Activated CD8-positive, alpha-beta T cell treated with anti-CD3 and anti-CD28 coated beads, Interleukin-2, amount 10 ng/mL, durations not matched to agents 7 days and 5 days (primary cell): ENCODE measurements around the gene FHIT. TPM values are rescaled to one million over a fixed set of nuclear protein-coding genes. Genes with fewer than 3 reads are reported as not detected.

Experiments used
- ATAC-seq: fragments of 150-1000 bp; cut with Tn5 transposase; one replicate; pipeline ENCODE4 v1.10.0; 2021; ENCODE audit warnings: moderate library complexity
- CTCF ChIA-PET: fragments of 350-600 bp; sonication (Branson Sonifier 250); formaldehyde crosslinking; loops from one replicate; lab custom pipeline; 2021; ENCODE audit warnings: antibody characterized with exemption; lab: Charles Lee
- POLR2A ChIA-PET: fragments of 350-600 bp; sonication (Branson Sonifier 250); formaldehyde crosslinking; loops from one replicate; lab custom pipeline; 2021; ENCODE audit warnings: antibody characterized with exemption; lab: Charles Lee
- DNase-seq: peaks from one replicate; pipeline ENCODE4 v3.0.0-alpha.2; 2020
- H3K27ac Mint-ChIP-seq: one replicate; pipeline ENCODE4 v1.8.0; 2021; ENCODE audit warnings: mild to moderate bottlenecking, mixed read lengths
- H3K27me3 Mint-ChIP-seq: one replicate; pipeline ENCODE4 v1.8.0; 2021; ENCODE audit warnings: low read depth, mixed read lengths
- H3K36me3 Mint-ChIP-seq: one replicate; pipeline ENCODE4 v1.8.0; 2021; ENCODE audit warnings: low read depth, mixed read lengths
- H3K4me1 Mint-ChIP-seq: one replicate; pipeline ENCODE4 v1.8.0; 2021; ENCODE audit warnings: low read depth, mixed read lengths
- H3K4me3 Mint-ChIP-seq: one replicate; pipeline ENCODE4 v1.8.0; 2021; ENCODE audit warnings: mild to moderate bottlenecking, mixed read lengths
- H3K9me3 Mint-ChIP-seq: one replicate; pipeline ENCODE4 v1.8.0; 2022; ENCODE audit warnings: mixed read lengths; ENCODE audit not compliant: insufficient read depth
- total RNA-seq, 2 experiments: library from RNA; stranded (reverse); gene quantifications; one replicate each; pipeline ENCODE4 v1.2.3, GENCODE V29; 2021

FHIT gene
- total RNA-seq, 2 experiments from 2014 or later = 4.8 TPM

DNA sequence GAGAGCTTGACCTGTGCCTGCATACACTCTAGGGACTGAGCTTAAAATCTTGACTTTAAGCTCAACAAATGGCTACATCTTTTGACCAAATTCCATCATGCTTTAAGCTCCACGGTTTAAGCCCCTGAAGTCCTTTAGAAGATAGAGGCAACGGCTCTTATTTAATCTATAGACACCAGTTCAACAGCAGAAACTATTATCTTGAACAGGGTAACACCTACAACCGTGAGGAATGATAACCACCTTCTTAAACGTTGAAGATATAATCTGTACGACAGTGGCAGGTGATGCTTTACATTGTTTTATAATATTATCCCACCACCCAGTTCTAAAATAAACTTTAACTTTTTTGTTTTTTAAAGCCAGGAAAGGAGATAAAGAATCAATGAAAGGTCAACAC is 1007.8 kb downstream of the FHIT start:
- H3K4me1 Mint-ChIP-seq = no peaks in the 10 kb centered on the region
- no peak overlapping the region for H3K27ac Mint-ChIP-seq
- ATAC-seq (no peak), DNase-seq (no peak)
- POLR2A ChIA-PET = no interaction called here
- CTCF ChIA-PET = no interaction called here
- no peaks in the 10 kb centered on the region for H3K36me3 Mint-ChIP-seq
- no peaks in the 10 kb centered on the region for H3K27me3 Mint-ChIP-seq
- no peaks in the 10 kb centered on the region for H3K9me3 Mint-ChIP-seq
- no peak overlapping the region for H3K4me3 Mint-ChIP-seq

DNA sequence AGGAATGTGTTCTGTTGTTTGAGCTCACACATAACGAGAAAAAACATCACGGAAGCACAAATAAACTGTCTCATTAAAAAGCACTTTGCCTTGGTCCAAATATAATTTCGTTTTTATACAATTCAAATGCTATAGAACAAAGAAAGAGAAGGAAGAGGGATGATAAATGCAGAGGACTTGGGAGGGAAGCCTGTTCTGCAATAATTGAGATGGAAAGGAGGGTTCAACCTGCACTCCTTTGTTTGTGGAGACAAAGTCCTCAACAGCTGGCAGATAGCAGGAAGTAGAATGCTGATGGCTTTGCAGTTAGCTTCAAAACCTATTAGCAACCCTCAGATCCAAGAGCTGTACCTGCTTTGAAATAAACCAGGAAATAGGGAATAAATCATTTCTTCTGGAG is 1010.8 kb downstream of the FHIT start:
- ATAC-seq (no peak), DNase-seq (no peak)
- Mint-ChIP-seq H3K9me3 (no peaks in the 10 kb centered on the region), H3K36me3 (no peaks in the 10 kb centered on the region), H3K27ac (no peak overlapping the region), H3K27me3 (no peaks in the 10 kb centered on the region), H3K4me1 (no peaks in the 10 kb centered on the region), H3K4me3 (no peak overlapping the region)
- POLR2A ChIA-PET = no interaction called here
- CTCF ChIA-PET = no interaction called here

DNA sequence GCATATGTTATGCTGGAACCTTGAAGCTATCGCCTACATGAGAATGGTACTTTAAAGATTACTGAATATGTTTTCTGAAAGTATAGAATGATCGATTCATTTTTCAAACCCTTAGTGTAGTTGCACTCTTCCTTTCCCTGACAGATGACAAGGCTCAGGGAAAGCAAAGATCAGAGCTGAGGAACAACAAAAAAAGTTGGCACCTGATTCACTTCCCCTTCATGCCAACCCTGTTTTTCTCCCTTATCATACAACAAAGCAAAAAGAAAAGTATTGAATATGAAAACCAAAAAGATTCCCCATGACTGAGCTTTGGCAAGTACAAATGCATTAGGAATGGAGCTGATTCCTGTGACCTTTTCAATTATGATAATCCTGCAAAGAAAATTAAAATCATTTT is 1012.7 kb downstream of the FHIT start:
- ATAC-seq = no peak
- Mint-ChIP-seq H3K27ac (no peak overlapping the region), H3K9me3 (peaks cover 4% of the 10 kb centered on the region), H3K4me1 (no peaks in the 10 kb centered on the region), H3K27me3 (no peaks in the 10 kb centered on the region), H3K36me3 (no peaks in the 10 kb centered on the region), H3K4me3 (no peak overlapping the region)
- DNase-seq = no peak
- POLR2A ChIA-PET = no interaction called here
- CTCF ChIA-PET = interaction anchor here (0.6 kb wide), 1 partner anchor 925 kb away, joined by 3 read pairs; no protein-coding TSS in a partner anchor

DNA sequence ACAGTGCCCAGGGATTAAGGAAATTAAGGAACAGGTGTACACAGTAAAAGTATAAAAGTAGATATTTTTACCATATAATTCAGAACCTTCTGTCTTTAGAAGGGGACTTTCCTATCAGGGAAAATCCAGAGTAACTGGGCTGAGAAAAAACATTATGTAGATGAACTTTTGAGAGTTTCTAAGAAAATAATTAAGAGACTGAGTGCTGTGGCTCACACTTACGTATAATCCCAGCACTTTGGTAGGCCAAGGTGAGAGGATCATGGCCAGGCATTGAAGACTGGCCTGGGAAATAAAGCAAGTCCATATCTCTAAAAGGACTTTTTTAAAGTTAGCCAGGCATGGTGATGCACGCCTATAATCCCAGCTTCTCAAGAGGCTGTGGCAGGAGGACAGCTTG is 1021.8 kb downstream of the FHIT start:
- no peak for ATAC-seq
- POLR2A ChIA-PET = no interaction called here
- DNase-seq = no peak
- Mint-ChIP-seq H3K27me3 (no peaks in the 10 kb centered on the region), H3K4me3 (no peak overlapping the region), H3K27ac (no peak overlapping the region), H3K36me3 (no peaks in the 10 kb centered on the region), H3K4me1 (no peaks in the 10 kb centered on the region), H3K9me3 (peaks cover 3% of the 10 kb centered on the region)
- CTCF ChIA-PET = no interaction called here

DNA sequence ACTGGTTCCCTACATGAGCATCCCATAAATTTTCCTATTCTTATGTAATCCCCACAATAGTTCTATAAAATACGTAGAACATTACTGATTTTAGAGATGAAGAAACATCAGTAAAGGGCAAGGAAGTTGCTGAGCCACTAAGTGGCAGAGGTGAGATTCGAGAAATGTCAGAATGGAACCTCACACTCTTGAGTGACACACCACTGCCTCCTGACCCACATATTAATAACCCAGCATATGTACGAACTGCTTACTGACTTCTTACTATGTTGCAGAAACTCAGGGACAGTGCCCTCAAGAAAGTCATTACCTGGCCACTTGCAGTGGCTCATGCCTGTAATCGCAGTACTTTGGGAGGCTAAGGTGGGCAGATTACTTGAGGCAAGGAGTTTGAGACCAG is 1022.4 kb downstream of the FHIT start:
- Mint-ChIP-seq H3K4me1 (no peaks in the 10 kb centered on the region), H3K36me3 (no peaks in the 10 kb centered on the region), H3K9me3 (peaks cover 3% of the 10 kb centered on the region), H3K27me3 (no peaks in the 10 kb centered on the region), H3K4me3 (no peak overlapping the region), H3K27ac (no peak overlapping the region)
- ChIA-PET POLR2A (no interaction called here), CTCF (no interaction called here)
- ATAC-seq = no peak
- no peak for DNase-seq

DNA sequence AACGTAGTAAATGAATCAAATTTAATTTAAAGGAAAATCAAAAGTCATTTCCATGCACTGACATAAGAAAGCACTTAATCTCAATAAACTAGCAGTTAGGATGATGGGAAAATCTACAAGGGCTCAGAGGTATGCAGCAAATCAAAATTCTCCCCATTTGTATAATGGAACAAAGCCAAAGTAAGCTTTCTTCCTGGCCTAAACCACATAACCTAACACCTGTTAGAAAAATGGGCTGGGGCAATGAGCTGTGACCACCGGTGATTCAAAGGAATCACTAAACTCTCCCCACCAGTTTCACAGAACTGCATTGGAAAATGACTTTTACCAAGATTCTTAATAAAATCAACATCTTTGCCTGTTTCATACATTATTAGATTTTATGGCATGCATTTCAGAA is 1024.3 kb downstream of the FHIT start:
- H3K27me3 Mint-ChIP-seq = no peaks in the 10 kb centered on the region
- no peak for DNase-seq
- ChIA-PET CTCF (no interaction called here), POLR2A (no interaction called here)
- H3K4me1 Mint-ChIP-seq = no peaks in the 10 kb centered on the region
- no peak overlapping the region for H3K27ac Mint-ChIP-seq
- H3K9me3 Mint-ChIP-seq = peaks cover 3% of the 10 kb centered on the region
- H3K4me3 Mint-ChIP-seq = no peak overlapping the region
- H3K36me3 Mint-ChIP-seq = no peaks in the 10 kb centered on the region
- ATAC-seq = no peak

DNA sequence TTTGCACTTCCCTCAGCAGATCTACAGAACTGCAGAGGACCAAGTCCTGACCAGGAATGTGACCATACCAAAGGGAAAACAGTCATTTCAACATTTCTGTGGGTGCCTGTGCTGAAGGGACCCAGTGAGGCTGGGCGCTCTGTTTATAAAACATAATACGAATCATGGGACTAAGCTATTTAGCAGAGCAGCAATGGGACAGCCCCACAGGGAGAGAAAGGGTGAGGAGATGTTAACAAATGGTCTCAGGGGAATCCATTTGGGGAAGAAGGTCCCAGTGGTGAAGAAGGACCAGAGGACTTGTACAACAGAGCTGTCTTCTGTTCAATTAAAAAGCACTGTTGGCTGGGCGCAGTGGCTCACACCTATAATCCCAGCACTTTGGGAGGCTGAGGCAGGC is 1025.4 kb downstream of the FHIT start:
- ATAC-seq (no peak), DNase-seq (no peak)
- H3K4me1 Mint-ChIP-seq = no peaks in the 10 kb centered on the region
- ChIA-PET POLR2A (no interaction called here), CTCF (no interaction called here)
- no peak overlapping the region for H3K4me3 Mint-ChIP-seq
- H3K36me3 Mint-ChIP-seq = no peaks in the 10 kb centered on the region
- no peak overlapping the region for H3K27ac Mint-ChIP-seq
- no peaks in the 10 kb centered on the region for H3K27me3 Mint-ChIP-seq
- no peaks in the 10 kb centered on the region for H3K9me3 Mint-ChIP-seq

DNA sequence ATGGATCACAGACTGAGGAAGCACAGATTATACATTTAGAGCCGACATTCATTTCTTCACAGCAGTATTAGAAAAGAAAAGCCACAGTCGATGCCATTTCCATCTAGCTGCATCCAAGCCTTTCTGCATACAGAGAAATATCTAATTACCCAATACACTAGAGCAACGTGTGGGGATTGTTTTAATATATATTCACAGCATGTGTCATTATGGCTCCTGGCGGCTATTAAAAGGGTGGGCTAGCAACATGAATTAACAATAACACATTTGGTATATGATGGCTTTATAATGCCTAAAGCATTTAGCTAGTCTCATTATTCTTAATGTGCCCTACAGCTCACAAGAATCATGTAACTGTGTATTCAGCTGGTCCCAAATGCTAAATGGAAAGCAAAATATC is 1030.5 kb downstream of the FHIT start:
- H3K27me3 Mint-ChIP-seq = no peaks in the 10 kb centered on the region
- no peak overlapping the region for H3K27ac Mint-ChIP-seq
- H3K36me3 Mint-ChIP-seq = no peaks in the 10 kb centered on the region
- no peaks in the 10 kb centered on the region for H3K9me3 Mint-ChIP-seq
- no peak overlapping the region for H3K4me3 Mint-ChIP-seq
- H3K4me1 Mint-ChIP-seq = no peaks in the 10 kb centered on the region
- DNase-seq (no peak), ATAC-seq (no peak)
- ChIA-PET POLR2A (no interaction called here), CTCF (no interaction called here)

DNA sequence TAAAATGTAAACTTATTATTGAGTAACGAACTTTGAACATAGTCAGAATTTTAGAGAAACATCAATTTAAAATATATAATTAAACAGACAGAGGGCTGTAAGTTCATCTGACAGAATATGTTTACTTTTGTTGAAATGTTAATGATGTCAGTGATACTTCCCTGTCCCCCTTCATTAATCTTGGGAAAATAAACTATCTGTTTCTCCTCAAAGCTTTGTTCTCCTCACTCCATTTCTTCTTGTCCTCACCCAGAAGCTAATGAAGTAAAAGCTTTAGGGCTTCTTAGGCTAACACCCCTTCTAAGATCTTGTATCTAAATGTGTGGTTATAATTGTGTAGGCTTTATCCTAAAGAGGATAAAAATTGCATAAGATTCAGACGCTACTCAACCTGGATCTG is 1031.8 kb downstream of the FHIT start:
- ChIA-PET POLR2A (no interaction called here), CTCF (no interaction called here)
- Mint-ChIP-seq H3K4me3 (no peak overlapping the region), H3K27me3 (no peaks in the 10 kb centered on the region), H3K36me3 (no peaks in the 10 kb centered on the region), H3K9me3 (no peaks in the 10 kb centered on the region), H3K4me1 (no peaks in the 10 kb centered on the region), H3K27ac (no peak overlapping the region)
- no peak for ATAC-seq
- DNase-seq = no peak

DNA sequence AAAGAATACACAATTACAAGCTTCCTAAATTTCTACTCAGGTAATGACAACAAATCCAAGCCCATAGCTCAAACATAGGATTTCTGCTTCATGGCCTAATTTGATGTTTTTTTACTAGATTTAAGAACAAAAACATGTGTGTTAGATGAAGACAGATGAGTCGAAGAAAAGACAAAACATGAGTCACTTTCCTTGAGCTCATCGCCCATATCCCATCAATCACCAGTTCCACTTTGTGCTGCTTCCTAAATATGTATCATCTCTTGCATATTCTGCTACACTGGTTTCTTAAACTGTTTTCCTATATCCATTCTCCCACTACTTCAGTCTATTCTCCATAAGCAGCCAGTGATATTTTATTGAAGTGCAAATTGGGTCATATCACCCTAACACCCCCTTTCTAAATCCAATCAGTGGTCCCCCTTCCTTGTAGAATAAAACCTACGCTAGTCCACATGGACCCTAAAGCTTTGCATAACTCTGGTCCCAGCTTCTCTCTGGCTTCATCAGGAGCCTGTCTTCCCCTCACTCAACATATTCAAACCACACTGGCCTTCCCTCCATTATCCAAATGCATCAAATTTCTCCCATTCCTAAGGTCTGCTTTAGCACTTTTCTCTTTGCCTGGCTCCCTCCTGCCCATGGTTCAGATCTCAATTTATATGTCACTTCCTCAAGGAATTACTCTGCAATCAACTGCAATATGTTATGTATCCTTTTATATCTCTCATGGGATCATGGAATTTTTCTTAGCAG is 1033.9 kb downstream of the FHIT start:
- CTCF ChIA-PET = interaction anchor here (1.0 kb wide), 1 partner anchor 14 kb away, joined by 3 read pairs; no protein-coding TSS in a partner anchor
- no peaks in the 10 kb centered on the region for H3K4me1 Mint-ChIP-seq
- DNase-seq (no peak), ATAC-seq (no peak)
- POLR2A ChIA-PET = interaction anchor here (1.4 kb wide), 1 partner anchor 8 kb away, joined by 4 read pairs; no protein-coding TSS in a partner anchor
- H3K36me3 Mint-ChIP-seq = no peaks in the 10 kb centered on the region
- no peaks in the 10 kb centered on the region for H3K27me3 Mint-ChIP-seq
- H3K4me3 Mint-ChIP-seq = no peak overlapping the region
- no peaks in the 10 kb centered on the region for H3K9me3 Mint-ChIP-seq
- no peak overlapping the region for H3K27ac Mint-ChIP-seq

DNA sequence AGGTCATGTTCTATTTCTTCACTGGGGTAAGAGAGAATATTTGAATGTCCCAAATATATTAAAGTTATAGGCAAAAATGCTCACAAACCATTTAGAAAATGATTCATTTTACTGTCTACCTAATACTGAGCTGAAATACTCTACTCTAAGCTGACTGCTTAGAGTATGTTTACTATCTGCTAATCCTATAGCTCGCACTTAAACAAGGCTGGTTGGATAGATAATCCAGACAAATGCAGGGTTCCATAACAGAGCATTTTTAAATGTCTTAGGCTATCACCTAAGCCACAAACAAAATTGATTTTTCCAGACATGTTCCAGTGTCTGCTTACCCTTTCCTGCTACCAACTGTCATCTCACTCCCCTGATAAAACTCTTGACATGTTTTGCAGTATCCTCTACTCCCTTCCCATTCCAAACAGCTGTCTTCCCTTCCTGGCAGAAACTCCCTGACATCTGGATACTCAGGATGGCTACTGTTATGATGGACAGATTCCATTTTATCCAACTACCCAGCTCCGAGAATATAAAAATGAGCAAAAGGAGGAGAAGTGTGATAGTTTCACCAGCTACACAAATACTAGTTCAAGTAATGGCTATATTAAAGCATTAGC is 1034.7 kb downstream of the FHIT start:
- H3K4me3 Mint-ChIP-seq = no peak overlapping the region
- no peak overlapping the region for H3K27ac Mint-ChIP-seq
- ATAC-seq (no peak), DNase-seq (no peak)
- H3K27me3 Mint-ChIP-seq = no peaks in the 10 kb centered on the region
- H3K4me1 Mint-ChIP-seq = no peaks in the 10 kb centered on the region
- ChIA-PET CTCF (no interaction called here), POLR2A (no interaction called here)
- no peaks in the 10 kb centered on the region for H3K9me3 Mint-ChIP-seq
- H3K36me3 Mint-ChIP-seq = no peaks in the 10 kb centered on the region

DNA sequence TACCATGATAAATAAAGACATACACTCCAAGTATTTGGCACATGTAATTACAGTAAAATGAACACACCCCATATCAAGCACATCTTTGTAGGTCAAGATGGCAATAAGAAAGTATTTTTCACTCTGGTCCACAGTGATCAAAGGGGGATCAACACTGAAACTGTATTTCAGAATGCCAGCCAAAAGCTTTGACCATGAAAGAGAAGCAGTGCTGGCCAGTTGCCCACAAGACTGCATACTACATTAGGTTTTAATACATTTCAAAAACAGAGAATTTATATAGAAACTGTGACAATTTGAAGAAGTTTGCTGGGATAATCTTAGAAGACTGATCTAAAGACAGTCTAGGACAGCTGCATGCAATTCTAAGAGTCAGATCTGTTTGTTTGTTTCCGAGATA is 1035.3 kb downstream of the FHIT start:
- ChIA-PET CTCF (no interaction called here), POLR2A (no interaction called here)
- Mint-ChIP-seq H3K9me3 (no peaks in the 10 kb centered on the region), H3K27ac (no peak overlapping the region), H3K4me3 (no peak overlapping the region), H3K4me1 (no peaks in the 10 kb centered on the region), H3K27me3 (no peaks in the 10 kb centered on the region), H3K36me3 (no peaks in the 10 kb centered on the region)
- DNase-seq (no peak), ATAC-seq (no peak)
